ENCODE measurements around the gene ZP3. TPM values are rescaled to one million over a fixed set of nuclear protein-coding genes. Genes with fewer than 3 reads are reported as not detected.
"Not testable (repeated sequence)": the region's sequence is repeated elsewhere in the genome, so short reads cannot be mapped to it uniquely, and the experiment has no call there.

ZP3 gene
- total and polyA plus RNA-seq, 4 donors: 0.59 to 2.3 (median 1.3) TPM

- H3K4me1 ChIP-seq (ENCODE audit: control insufficient read depth, insufficient read depth, low read length); H3K36me3 ChIP-seq (ENCODE audit: control insufficient read depth, insufficient read depth, low read length); DNase-seq (ENCODE audit: low read depth in 4 of 6, low spot score in 6 of 6); H3K9me3 ChIP-seq (ENCODE audit: control insufficient read depth, insufficient read depth, low read length); H3K27ac ChIP-seq (ENCODE audit: low read depth, low read length); H3K27me3 ChIP-seq (ENCODE audit: control insufficient read depth, insufficient read depth, low read length): not testable (repeated sequence)
- H3K4me3 ChIP-seq (ENCODE audit: low read depth, low read length): peak within 1 kb of the TSS; percentile 31
- no CpG with 5 or more reads among the region's 54 CpGs for WGBS (ENCODE audit: insufficient coverage)
Observed at GRCh38 chr7:76461464-76462101, 36.8 kb downstream of the ZP3 start, which contains the start of gene DTX2. Gene DTX2 (plus strand): TSS chr7:76461709. CDS start chr7:76480510, 18,801 bp downstream.

- no CpG with 5 or more reads among the region's 17 CpGs for WGBS (ENCODE audit: insufficient coverage)
- not testable (repeated sequence) for H3K36me3 ChIP-seq (ENCODE audit: control insufficient read depth, insufficient read depth, low read length); H3K4me3 ChIP-seq (ENCODE audit: low read depth, low read length); DNase-seq (ENCODE audit: low read depth in 4 of 6, low spot score in 6 of 6); H3K27me3 ChIP-seq (ENCODE audit: control insufficient read depth, insufficient read depth, low read length); H3K27ac ChIP-seq (ENCODE audit: low read depth, low read length); H3K4me1 ChIP-seq (ENCODE audit: control insufficient read depth, insufficient read depth, low read length); H3K9me3 ChIP-seq (ENCODE audit: control insufficient read depth, insufficient read depth, low read length)
Observed at GRCh38 chr7:76462271-76462882, 37.6 kb downstream of the ZP3 start.

- not testable (repeated sequence) for H3K27ac ChIP-seq (ENCODE audit: low read depth, low read length); DNase-seq (ENCODE audit: low read depth in 4 of 6, low spot score in 6 of 6); H3K4me1 ChIP-seq (ENCODE audit: control insufficient read depth, insufficient read depth, low read length); H3K36me3 ChIP-seq (ENCODE audit: control insufficient read depth, insufficient read depth, low read length); H3K4me3 ChIP-seq (ENCODE audit: low read depth, low read length); H3K27me3 ChIP-seq (ENCODE audit: control insufficient read depth, insufficient read depth, low read length); H3K9me3 ChIP-seq (ENCODE audit: control insufficient read depth, insufficient read depth, low read length)
- 60% methylated on average over 3 of the region's 5 CpGs for WGBS (ENCODE audit: insufficient coverage)
Observed at GRCh38 chr7:76464959-76465358, 40.2 kb downstream of the ZP3 start.

- not testable (repeated sequence) for H3K4me1 ChIP-seq (ENCODE audit: control insufficient read depth, insufficient read depth, low read length); H3K4me3 ChIP-seq (ENCODE audit: low read depth, low read length); DNase-seq (ENCODE audit: low read depth in 4 of 6, low spot score in 6 of 6); H3K36me3 ChIP-seq (ENCODE audit: control insufficient read depth, insufficient read depth, low read length); H3K27me3 ChIP-seq (ENCODE audit: control insufficient read depth, insufficient read depth, low read length); H3K9me3 ChIP-seq (ENCODE audit: control insufficient read depth, insufficient read depth, low read length); H3K27ac ChIP-seq (ENCODE audit: low read depth, low read length)
- WGBS (ENCODE audit: insufficient coverage): no CpG with 5 or more reads among the region's 8 CpGs
Observed at GRCh38 chr7:76465950-76466349, 41.2 kb downstream of the ZP3 start.

- not testable (repeated sequence) for H3K4me1 ChIP-seq (ENCODE audit: control insufficient read depth, insufficient read depth, low read length); H3K27me3 ChIP-seq (ENCODE audit: control insufficient read depth, insufficient read depth, low read length); H3K36me3 ChIP-seq (ENCODE audit: control insufficient read depth, insufficient read depth, low read length); H3K4me3 ChIP-seq (ENCODE audit: low read depth, low read length); H3K27ac ChIP-seq (ENCODE audit: low read depth, low read length); DNase-seq (ENCODE audit: low read depth in 4 of 6, low spot score in 6 of 6); H3K9me3 ChIP-seq (ENCODE audit: control insufficient read depth, insufficient read depth, low read length)
- WGBS (ENCODE audit: insufficient coverage): 68% methylated on average over 7 of the region's 14 CpGs
Observed at GRCh38 chr7:76467743-76468404, 43.1 kb downstream of the ZP3 start.

- 65% methylated on average over 3 of the region's 10 CpGs for WGBS (ENCODE audit: insufficient coverage)
- H3K27ac ChIP-seq (ENCODE audit: low read depth, low read length); H3K4me3 ChIP-seq (ENCODE audit: low read depth, low read length); H3K36me3 ChIP-seq (ENCODE audit: control insufficient read depth, insufficient read depth, low read length); H3K9me3 ChIP-seq (ENCODE audit: control insufficient read depth, insufficient read depth, low read length); H3K4me1 ChIP-seq (ENCODE audit: control insufficient read depth, insufficient read depth, low read length); H3K27me3 ChIP-seq (ENCODE audit: control insufficient read depth, insufficient read depth, low read length); DNase-seq (ENCODE audit: low read depth in 4 of 6, low spot score in 6 of 6): not testable (repeated sequence)
Observed at GRCh38 chr7:76471556-76472221, 46.9 kb downstream of the ZP3 start.

GRCh38 chr7:76473097-76473496, 48.3 kb downstream of the ZP3 start:
- not testable (repeated sequence) for H3K27me3 ChIP-seq (ENCODE audit: control insufficient read depth, insufficient read depth, low read length); H3K4me3 ChIP-seq (ENCODE audit: low read depth, low read length); H3K4me1 ChIP-seq (ENCODE audit: control insufficient read depth, insufficient read depth, low read length); H3K9me3 ChIP-seq (ENCODE audit: control insufficient read depth, insufficient read depth, low read length); H3K27ac ChIP-seq (ENCODE audit: low read depth, low read length); H3K36me3 ChIP-seq (ENCODE audit: control insufficient read depth, insufficient read depth, low read length); DNase-seq (ENCODE audit: low read depth in 4 of 6, low spot score in 6 of 6)
- WGBS (ENCODE audit: insufficient coverage): no CpG with 5 or more reads among the region's 6 CpGs

- not testable (repeated sequence) for DNase-seq (ENCODE audit: low read depth in 4 of 6, low spot score in 6 of 6); H3K4me1 ChIP-seq (ENCODE audit: control insufficient read depth, insufficient read depth, low read length); H3K4me3 ChIP-seq (ENCODE audit: low read depth, low read length); H3K36me3 ChIP-seq (ENCODE audit: control insufficient read depth, insufficient read depth, low read length); H3K27me3 ChIP-seq (ENCODE audit: control insufficient read depth, insufficient read depth, low read length); H3K27ac ChIP-seq (ENCODE audit: low read depth, low read length); H3K9me3 ChIP-seq (ENCODE audit: control insufficient read depth, insufficient read depth, low read length)
- WGBS (ENCODE audit: insufficient coverage): no CpG with 5 or more reads among the region's 11 CpGs
Observed at GRCh38 chr7:76476280-76476679, 51.5 kb downstream of the ZP3 start.

- not testable (repeated sequence) for H3K27ac ChIP-seq (ENCODE audit: low read depth, low read length); H3K36me3 ChIP-seq (ENCODE audit: control insufficient read depth, insufficient read depth, low read length); H3K4me3 ChIP-seq (ENCODE audit: low read depth, low read length); H3K4me1 ChIP-seq (ENCODE audit: control insufficient read depth, insufficient read depth, low read length); H3K27me3 ChIP-seq (ENCODE audit: control insufficient read depth, insufficient read depth, low read length); H3K9me3 ChIP-seq (ENCODE audit: control insufficient read depth, insufficient read depth, low read length); DNase-seq (ENCODE audit: low read depth in 4 of 6, low spot score in 6 of 6)
- WGBS (ENCODE audit: insufficient coverage): 90% methylated on average over 2 of the region's 24 CpGs
Observed at GRCh38 chr7:76476742-76477474, 52.2 kb downstream of the ZP3 start.

All from spinal cord (tissue), 10 donors.